ENCODE measurements around the gene MICAL3.

MICAL3 gene

GRCh38 chr22:17823964-17824363, 200.4 kb downstream of the MICAL3 start:
- DNase-seq (ENCODE audit: low read depth in 2 of 2, low spot score in 1 of 2) = no peak

DNA sequence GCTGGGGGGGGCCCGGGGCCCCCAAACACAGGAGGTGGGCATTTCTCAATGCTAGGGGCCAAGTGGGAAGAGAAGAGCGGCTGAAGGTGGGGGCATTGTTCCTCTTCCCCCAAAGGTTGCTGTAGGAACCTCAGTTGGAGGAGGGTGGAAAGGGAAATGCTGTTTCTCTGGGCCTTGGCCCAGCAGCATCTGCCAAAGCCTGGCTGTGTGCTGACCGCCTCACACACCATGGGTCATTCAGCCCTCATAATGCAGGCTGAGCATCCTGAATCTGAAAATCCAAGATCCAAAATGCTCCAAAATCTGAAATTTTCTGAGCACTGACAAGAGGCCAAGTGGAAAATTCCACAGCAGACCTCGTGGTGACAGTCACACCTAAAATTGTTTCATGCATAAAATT, 201.1 kb downstream of the MICAL3 start:
- no peak for DNase-seq (ENCODE audit: low read depth in 2 of 2, low spot score in 1 of 2)

DNA sequence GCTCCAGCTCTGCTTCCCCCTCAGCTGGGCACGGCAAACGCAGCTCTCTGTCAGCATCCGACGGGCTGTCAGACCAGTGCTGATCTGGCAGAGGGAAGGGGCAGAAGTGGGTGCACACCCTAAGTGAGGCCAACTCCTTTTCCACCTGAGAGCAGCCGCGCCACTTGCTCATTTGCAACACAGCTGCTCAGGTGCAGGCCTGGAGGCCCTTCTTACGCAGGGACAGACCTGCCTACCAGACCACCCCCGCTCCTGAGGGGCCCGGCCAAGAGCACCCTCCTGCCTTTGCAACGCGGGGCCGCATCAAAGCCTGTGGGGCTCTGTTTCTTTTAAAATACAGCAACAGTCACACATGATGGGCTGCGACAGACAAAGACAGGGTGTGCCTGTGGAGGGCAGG, 202.3 kb downstream of the MICAL3 start:
- DNase-seq (ENCODE audit: low read depth in 2 of 2, low spot score in 1 of 2) = no peak

DNA sequence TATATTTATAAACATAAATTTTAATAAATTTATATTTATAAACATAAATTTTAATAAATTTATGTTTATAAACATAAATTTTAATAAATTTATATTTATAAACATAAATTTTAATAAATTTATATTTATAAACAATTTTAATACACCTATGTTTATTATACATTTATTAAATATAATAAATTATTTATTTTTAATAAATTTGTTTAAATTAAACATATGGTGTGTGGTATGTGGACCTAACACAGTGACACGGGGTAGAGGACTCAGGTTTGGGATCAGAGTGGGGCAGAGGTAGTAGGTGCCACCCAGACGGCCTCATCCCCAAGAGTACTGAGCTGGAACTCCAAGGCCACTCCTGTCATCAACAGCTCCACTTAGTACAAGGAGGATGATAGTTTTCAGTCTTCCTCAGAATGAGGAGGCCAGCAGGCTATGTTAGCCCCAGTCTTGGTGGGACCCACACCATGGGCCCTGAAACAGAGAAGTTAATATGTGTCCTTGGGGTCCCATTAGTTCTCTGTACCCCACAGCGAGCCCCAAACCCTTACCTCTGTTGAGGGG, 203.4 kb downstream of the MICAL3 start:
- no peak for DNase-seq (ENCODE audit: low read depth in 2 of 2, low spot score in 1 of 2)

- DNase-seq (ENCODE audit: low read depth in 2 of 2, low spot score in 1 of 2) = no peak
Measured at GRCh38 chr22:17818649-17819048, 205.7 kb downstream of the MICAL3 start.

DNA sequence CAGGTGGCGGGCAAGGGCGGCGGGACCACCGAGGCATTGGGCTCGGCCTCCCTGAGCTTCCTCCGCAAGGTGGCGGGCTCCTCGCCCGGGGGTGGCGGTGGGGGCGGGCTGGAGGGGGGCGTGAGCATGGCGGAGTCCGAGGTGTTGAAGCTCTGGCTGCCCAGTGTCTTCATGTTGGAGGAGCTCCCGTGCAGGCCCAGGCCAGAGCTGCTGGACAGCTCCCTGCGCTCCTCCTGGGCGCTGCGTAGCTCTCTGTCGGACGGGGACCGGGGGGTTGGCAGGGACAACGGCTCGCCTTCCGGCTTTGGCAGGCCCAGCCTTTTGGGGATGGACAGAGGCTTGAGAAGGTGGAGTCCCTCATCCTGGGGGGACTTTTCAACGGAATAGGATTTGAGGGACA, 206.2 kb downstream of the MICAL3 start:
- DNase-seq (ENCODE audit: low read depth in 2 of 2, low spot score in 1 of 2) = no peak

GRCh38 chr22:17817511-17818065, 206.8 kb downstream of the MICAL3 start:
- no peak for DNase-seq (ENCODE audit: low read depth in 2 of 2, low spot score in 1 of 2)

- DNase-seq (ENCODE audit: low read depth in 2 of 2, low spot score in 1 of 2) = no peak
Measured at GRCh38 chr22:17817079-17817478, 207.3 kb downstream of the MICAL3 start.

DNA sequence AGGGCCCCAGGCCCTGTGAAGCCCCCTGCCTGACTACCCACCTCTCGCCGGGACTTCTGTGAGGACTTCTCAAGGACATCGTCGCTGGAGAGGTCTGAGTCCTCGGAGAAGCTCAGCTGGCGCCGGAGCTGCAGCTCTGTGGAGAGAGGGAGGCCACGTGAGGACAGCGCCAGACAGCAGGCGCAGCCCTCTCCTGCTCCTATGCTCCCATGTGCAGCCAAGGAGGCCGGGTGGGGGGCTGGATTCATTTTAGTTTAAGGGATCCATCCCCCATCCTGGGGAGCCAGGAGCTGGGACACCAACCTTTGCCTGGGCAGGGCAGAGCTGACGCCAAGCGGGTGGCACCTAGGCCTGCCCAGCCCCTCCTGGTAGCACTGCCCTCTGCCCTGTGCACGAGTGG, 207.7 kb downstream of the MICAL3 start:
- DNase-seq (ENCODE audit: low read depth in 2 of 2, low spot score in 1 of 2) = no peak

DNA sequence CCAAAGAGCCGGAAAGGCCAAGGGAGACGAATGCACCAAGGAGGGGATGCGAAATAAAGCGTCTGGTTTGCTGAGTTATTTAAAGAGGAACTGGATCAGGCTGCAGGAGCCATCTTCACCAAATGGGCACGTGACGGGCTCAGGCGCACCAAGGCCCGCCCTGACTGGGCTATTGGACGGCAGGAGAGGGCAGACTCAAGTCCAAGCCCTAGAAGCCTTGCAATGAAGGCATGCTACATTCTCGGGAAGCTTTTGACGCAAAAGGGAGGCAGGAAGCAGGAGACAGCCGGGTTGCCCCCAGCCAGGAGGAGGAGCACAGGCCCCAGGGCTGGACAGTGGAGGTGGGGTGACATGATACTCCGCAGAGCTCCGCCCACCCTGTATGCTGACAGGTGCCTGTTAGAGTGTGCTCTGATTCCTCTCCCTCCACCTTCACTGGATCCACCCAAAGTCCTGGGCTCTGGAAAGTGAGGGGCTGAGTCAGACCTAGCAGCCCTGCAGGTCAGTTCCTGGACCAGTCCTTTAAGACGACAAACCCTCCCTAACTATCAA, 208.6 kb downstream of the MICAL3 start:
- DNase-seq (ENCODE audit: low read depth in 2 of 2, low spot score in 1 of 2) = no peak

DNA sequence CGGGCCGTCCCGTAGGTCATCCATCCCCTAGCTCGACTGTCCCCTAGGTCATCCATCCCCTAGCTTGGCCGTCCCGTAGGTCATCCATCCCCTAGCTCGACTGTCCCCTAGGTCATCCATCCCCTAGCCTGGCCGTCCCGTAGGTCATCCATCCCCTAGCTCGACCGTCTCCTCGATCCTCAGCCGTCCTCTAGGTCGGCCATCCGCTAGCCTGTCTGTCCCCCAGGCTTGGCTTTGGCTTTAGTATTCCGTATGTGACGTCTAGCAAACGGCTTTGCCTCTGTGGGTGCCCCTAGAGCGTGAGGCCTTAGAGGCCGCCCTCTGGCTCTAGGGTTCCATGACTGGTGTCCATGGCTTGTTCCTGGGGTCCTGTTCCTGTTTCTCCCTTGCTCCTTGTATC, 209.5 kb downstream of the MICAL3 start:
- DNase-seq (ENCODE audit: low read depth in 2 of 2, low spot score in 1 of 2) = no peak

- no peak for DNase-seq (ENCODE audit: low read depth in 2 of 2, low spot score in 1 of 2)
Measured at GRCh38 chr22:17814084-17814483, 210.3 kb downstream of the MICAL3 start.

- DNase-seq (ENCODE audit: low read depth in 2 of 2, low spot score in 1 of 2) = no peak
Measured at GRCh38 chr22:17811119-17811518, 213.2 kb downstream of the MICAL3 start.

DNA sequence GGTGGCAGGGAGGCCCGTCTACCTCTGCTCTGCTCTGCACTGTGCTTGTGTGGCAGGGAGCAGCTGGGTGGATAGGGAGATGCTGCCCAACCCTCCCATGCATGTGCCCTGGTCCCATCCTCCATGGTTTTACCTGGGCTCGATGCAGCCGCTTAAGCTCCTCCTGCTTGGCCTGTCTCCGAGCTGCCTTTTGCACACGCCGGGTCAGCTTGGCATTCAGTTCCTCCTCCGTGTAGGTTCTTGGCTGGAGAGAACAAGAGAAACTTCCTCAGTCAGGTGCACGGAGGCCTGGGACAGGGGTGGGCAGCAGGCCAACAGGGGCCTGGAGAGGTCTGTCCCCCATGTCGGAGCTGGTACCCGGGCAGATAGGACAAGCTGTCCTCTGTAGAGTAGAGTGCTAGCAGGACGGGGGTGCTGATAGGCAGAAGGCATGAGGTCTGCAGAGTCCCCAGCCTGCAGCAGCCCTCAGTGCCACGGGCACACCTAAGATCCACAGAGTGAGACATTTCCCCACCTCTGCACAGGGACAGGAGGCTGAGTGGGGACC, 213.7 kb downstream of the MICAL3 start:
- no peak for DNase-seq (ENCODE audit: low read depth in 2 of 2, low spot score in 1 of 2)

DNA sequence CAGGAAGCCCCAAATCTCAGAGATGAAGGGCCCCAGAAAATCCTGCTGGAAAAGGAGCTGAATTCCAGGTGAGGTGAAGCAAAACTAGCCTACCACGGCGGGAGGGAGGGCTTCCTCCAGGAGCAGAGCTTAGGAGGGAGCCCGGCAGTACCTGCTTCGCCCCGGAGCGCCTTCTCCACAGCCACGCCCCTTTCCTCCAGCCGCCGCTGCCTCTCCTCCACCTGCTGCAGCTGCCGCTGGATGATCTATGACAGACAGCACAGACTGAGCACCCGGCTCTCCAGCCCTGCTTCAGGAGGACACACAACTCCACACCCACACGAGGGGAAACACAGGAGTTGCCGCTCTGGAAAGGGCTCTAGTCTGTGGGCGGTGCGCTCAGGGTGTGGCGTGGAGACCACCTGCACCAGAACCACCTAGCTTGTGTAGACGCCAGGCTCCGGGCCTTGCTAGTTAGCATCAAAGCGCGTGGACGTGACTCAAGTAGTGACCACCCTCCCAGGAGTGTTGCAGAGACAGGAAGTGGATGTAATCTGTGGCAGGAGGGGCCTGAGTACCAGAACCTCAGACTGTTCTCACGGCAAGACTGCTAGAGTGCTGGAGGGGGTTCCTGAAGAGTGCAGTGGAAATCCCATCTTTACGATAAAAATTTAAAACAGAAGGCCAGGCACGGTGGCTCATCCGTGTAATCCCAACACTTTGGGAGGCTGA, 215.5 kb downstream of the MICAL3 start:
- no peak for DNase-seq (ENCODE audit: low read depth in 2 of 2, low spot score in 1 of 2)

DNA sequence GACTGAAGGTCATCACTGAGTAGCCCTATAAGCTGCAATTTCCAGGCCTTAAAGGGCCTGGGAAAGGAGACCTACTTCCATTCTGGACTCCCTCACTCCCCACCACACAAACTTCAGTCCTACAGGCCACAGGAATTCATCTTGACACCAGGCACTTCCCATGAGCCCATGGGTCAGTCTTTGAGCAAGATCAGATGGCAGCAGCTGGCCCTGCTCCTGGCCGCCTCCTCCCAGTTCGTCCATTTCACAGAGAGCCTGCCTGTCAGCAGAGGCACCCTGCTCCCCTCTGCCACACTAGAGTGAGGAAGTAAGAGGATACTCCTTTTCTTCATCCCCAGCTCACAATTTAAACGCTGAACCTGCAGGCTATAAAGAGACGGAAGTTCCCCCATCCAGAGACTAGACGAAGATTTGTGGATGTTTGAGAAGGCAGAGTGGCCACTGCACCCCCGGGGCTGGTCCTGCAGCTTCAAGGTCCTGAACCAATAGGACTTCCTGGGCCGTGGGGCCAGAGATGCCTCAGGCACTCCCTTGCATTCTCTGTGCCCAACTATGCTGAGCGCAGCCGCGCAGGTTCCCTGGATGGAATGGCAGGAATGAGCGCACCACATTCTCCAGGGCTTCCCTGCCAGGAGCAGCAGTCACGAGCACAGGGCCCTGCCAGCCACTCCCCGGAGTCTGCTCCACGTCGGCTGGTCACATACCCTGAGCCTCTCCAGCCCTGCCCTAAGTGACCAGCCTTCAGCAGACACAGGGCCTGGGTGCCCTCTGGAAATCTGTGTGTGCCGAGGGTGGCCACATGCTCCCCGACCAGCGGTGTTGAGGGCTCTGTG, 216.6 kb downstream of the MICAL3 start:
- no peak for DNase-seq (ENCODE audit: low read depth in 2 of 2, low spot score in 1 of 2)

- DNase-seq (ENCODE audit: low read depth in 2 of 2, low spot score in 1 of 2) = no peak
Measured at GRCh38 chr22:17807086-17807485, 217.3 kb downstream of the MICAL3 start.

GRCh38 chr22:17806437-17806836, 217.9 kb downstream of the MICAL3 start:
- DNase-seq (ENCODE audit: low read depth in 2 of 2, low spot score in 1 of 2) = no peak

GRCh38 chr22:17804331-17805080, 219.9 kb downstream of the MICAL3 start:
- DNase-seq (ENCODE audit: low read depth in 2 of 2, low spot score in 1 of 2) = no peak

DNA sequence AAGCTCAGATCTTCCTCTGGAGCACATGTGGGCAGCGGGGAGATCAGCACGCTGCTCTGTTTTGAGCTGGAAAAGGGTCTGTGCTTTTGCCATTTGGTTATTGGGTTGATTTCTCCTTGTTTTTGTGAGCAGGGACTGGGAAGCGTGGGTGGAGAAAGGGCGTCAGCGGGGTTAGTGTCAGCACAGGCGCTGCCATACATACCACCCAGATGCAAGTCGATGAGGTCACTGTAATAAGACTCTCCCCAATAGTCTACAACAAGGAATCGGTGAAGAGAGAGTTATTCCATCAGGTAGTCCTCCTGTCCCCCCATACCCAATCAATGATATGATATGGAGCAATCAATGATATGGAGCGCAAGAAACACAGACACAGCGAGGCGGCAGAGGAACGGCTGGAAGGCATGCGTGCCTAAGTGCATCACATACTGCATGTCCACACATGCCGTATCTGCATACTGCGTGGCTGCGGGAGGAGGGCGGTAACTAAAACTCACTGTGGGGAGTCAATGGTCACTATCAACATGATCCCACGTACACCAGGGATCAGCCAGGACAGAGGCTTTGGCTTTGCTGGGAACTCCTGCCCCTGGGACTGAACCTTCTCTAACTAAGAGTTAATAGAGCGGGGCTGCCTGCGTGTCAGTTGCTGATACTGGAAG, 220.6 kb downstream of the MICAL3 start:
- no peak for DNase-seq (ENCODE audit: low read depth in 2 of 2, low spot score in 1 of 2)
